HepG2 (cell line): ENCODE data around the gene SMIM44. TPM values are rescaled to one million over a fixed set of nuclear protein-coding genes. Genes with fewer than 3 reads are reported as not detected.

Experiments
- ATAC-seq: fragments of 200-7000 bp; cut with Tn5 transposase; 3 replicates; pipeline ENCODE4 v1.9.1; 2020; ENCODE audit warnings: mild to moderate bottlenecking, moderate library complexity
- BruUV-seq: library from RNA; stranded (reverse); fragments of 400-500 nt; replicated peaks from 2 replicates; lab custom pipeline; 2021; lab: Mats Ljungman, UMichigan
- CTCF ChIA-PET: fragments of 300-600 bp; formaldehyde crosslinking; extraction: SDS; loops from one replicate; lab custom pipeline; 2021; ENCODE audit warnings: low total read pairs, inconsistent platforms, low intra/inter-chr PET ratio; lab: Yijun Ruan, JAX
- POLR2A ChIA-PET: fragments of 350-600 bp; sonication (Branson Sonifier 250); formaldehyde crosslinking; loops from one replicate; lab custom pipeline; 2020; ENCODE audit warnings: antibody characterized with exemption, inconsistent platforms; lab: Yijun Ruan, JAX
- DNase-seq: peaks from one replicate; pipeline ENCODE4 v3.0.0-alpha.2; 2015; ENCODE audit warnings: low spot score
- FAIRE-seq: peaks from 3 replicates; lab custom pipeline; 2011; peaks lifted over from hg19 to GRCh38; lab: Jason Lieb, UNC
- H2AFZ ChIP-seq: one replicate; pipeline ENCODE4 v1.6.1; 2011; ENCODE audit warnings: low read length, inconsistent platforms
- H3K27ac ChIP-seq: fragments of 300-600 bp; 3 replicates; pipeline ENCODE4 v1.8.0; 2011; ENCODE audit warnings: mixed run types, mild to moderate bottlenecking, mixed read lengths, low read length, inconsistent platforms; ENCODE audit not compliant: insufficient read depth; ENCODE audit errors: extremely low read length
- H3K27me3 ChIP-seq, 2 experiments: fragments of 200-600 bp in 1 of 2; 2 replicates in 1 of 2; 3 replicates in 1 of 2; pipeline versions ENCODE4 v1.6.0 to v1.8.0; 2011; ENCODE audit warnings: low read length in 2 of 2, mild to moderate bottlenecking in 2 of 2, moderate library complexity in 2 of 2, inconsistent platforms in 1 of 2; ENCODE audit not compliant: insufficient read depth in 2 of 2, control insufficient read depth in 1 of 2
- H3K36me3 ChIP-seq, 2 experiments: fragments of 200-600 bp in 1 of 2; replicated peaks in 1 of 2; 2 replicates in 1 of 2; 3 replicates in 1 of 2; pipeline versions ENCODE4 v1.5.1 to v1.8.0; 2011; ENCODE audit warnings: low read length in 2 of 2, inconsistent platforms in 1 of 2; ENCODE audit not compliant: insufficient read depth in 2 of 2, control insufficient read depth in 1 of 2
- H3K4me1 ChIP-seq: 2 replicates; pipeline ENCODE4 v1.5.1; 2012; ENCODE audit warnings: low read length, inconsistent platforms; ENCODE audit not compliant: insufficient read depth
- H3K4me2 ChIP-seq: 2 replicates; pipeline ENCODE4 v1.6.0; 2011; ENCODE audit warnings: low read depth, low read length, inconsistent platforms
- H3K4me3 ChIP-seq, 3 experiments: fragments of 200-600 bp in 1 of 3; sonication (generic), shearing (Covaris generic) in 1 of 3; replicated peaks in 1 of 3; 2 replicates each; pipeline ENCODE4 v1.5.1; 2011 to 2016; ENCODE audit warnings: low read length in 3 of 3, inconsistent platforms in 2 of 3, low read depth in 2 of 3, mild to moderate bottlenecking in 2 of 3, control low read depth in 1 of 3, mixed read lengths in 1 of 3; ENCODE audit not compliant: insufficient read depth in 1 of 3
- H3K79me2 ChIP-seq: one replicate; pipeline ENCODE4 v1.6.1; 2011; ENCODE audit warnings: low read length, inconsistent platforms; ENCODE audit not compliant: insufficient read depth
- H3K9ac ChIP-seq: 2 replicates; pipeline ENCODE4 v1.6.0; 2011; ENCODE audit warnings: mild to moderate bottlenecking, low read depth, low read length, inconsistent platforms; ENCODE audit not compliant: insufficient read depth
- H3K9me3 ChIP-seq: 2 replicates; pipeline ENCODE4 v1.5.1; 2012; ENCODE audit warnings: mild to moderate bottlenecking, low read length
- H4K20me1 ChIP-seq: 2 replicates; pipeline ENCODE4 v1.6.0; 2011; ENCODE audit warnings: inconsistent platforms, mild to moderate bottlenecking, low read length, moderate library complexity; ENCODE audit not compliant: insufficient read depth
- AGO2 ChIP-seq: fragments of 200-400 bp; formaldehyde crosslinking; optimal IDR thresholded peaks from 2 replicates; pipeline ENCODE3; 2017; ENCODE audit warnings: mild to moderate bottlenecking, low read depth, low read length, moderate library complexity
- CEBPB ChIP-seq: IDR thresholded peaks from 2 replicates; pipeline ENCODE4 v1.6.1; 2011; ENCODE audit warnings: low read depth, low read length, improper control_type of control experiment, borderline replicate concordance
- CEBPG ChIP-seq: IDR thresholded peaks from 2 replicates; pipeline ENCODE4 v1.6.1; 2016
- GATAD2A ChIP-seq: IDR thresholded peaks from 2 replicates; pipeline ENCODE4 v1.6.1; 2016
- GFI1 ChIP-seq: sonication (generic); formaldehyde crosslinking; IDR thresholded peaks from 2 replicates; pipeline ENCODE4 v1.5.0; 2020; ENCODE audit warnings: missing genetic modification reagents, mild to moderate bottlenecking, borderline replicate concordance
- KDM2A ChIP-seq: sonication (generic); formaldehyde crosslinking; IDR thresholded peaks from 2 replicates; pipeline ENCODE4 v1.4.0; 2020; ENCODE audit warnings: low read depth, missing genetic modification reagents, borderline replicate concordance
- SP140L ChIP-seq: sonication (generic); formaldehyde crosslinking; IDR thresholded peaks from 2 replicates; pipeline ENCODE4 v1.4.0; 2020; ENCODE audit warnings: missing genetic modification reagents, borderline replicate concordance
- ZNF121 ChIP-seq: sonication (generic); formaldehyde crosslinking; IDR thresholded peaks from 2 replicates; pipeline ENCODE4 v1.5.0; 2020; ENCODE audit warnings: mild to moderate bottlenecking, missing genetic modification reagents
- ZNF296 ChIP-seq: sonication (generic); formaldehyde crosslinking; conservative IDR thresholded peaks from 2 replicates; pipeline ENCODE4 v1.5.0; 2020; ENCODE audit warnings: mild to moderate bottlenecking, missing genetic modification reagents
- WGBS: methylation state at CpG from one replicate; pipeline ENCODE4 v1.1.6; 2017; ENCODE audit warnings: low lambda C conversion rate; 5-methylcytosine and 5-hydroxymethylcytosine counted together
- in situ Hi-C: cut with HindIII; loops from 2 replicates; pipeline ENCODE4 v1.10.0; 2017; ENCODE audit warnings: low pct_unique_long_range_greater_than_20kb; ENCODE audit not compliant: extremely low pct_ligation_motif_present
- intact Hi-C: fragments of 100-400 bp; cut with micrococcal nuclease; formaldehyde crosslinking; loops from one replicate; pipeline ENCODE4 v1.10.0; 2022; ENCODE audit not compliant: unreplicated experiment
- polyA plus RNA-seq, 8 experiments: library from polyadenylated mRNA; depleted of rRNA in 3 of 8; stranded (reverse) in 7 of 8; unstranded in 1 of 8; fragments of >200 nt; fragmentation: Illumina TruSeq in 4 of 8; extraction: Trizol in 4 of 8; gene quantifications; 2 replicates each; pipeline versions ENCODE4 v1.2.1 to v1.2.3, GENCODE V29; 2011 to 2016; ENCODE audit warnings: low read depth in 4 of 8, missing spikeins in 1 of 8, mixed read lengths in 1 of 8; ENCODE audit not compliant: insufficient read depth in 1 of 8
- total RNA-seq, 5 experiments: library from RNA; depleted of rRNA; stranded (reverse); fragments of >200 nt; fragmentation: Illumina TruSeq; extraction: Trizol; gene quantifications; 2 replicates each; pipeline ENCODE4 v1.2.3, GENCODE V29; 2016; ENCODE audit warnings: low read depth in 1 of 5
- TF ChIP-seq, protein P1 (sequence below): sonication (generic); formaldehyde crosslinking; IDR thresholded peaks from 2 replicates; pipeline ENCODE4 v1.5.1; 2020; ENCODE audit warnings: mild to moderate bottlenecking, missing genetic modification reagents, moderate library complexity
- TF ChIP-seq, protein P2 (sequence below): sonication (generic); formaldehyde crosslinking; IDR thresholded peaks from 2 replicates; pipeline ENCODE4 v1.9.0; 2022; ENCODE audit warnings: missing genetic modification reagents, mild to moderate bottlenecking, borderline replicate concordance

Gene SMIM44
- total and polyA plus RNA-seq, 2 of the 13 experiments (the other 11 are each of a cell fraction or from before 2014, with no cell fraction given): not detected

DNA sequence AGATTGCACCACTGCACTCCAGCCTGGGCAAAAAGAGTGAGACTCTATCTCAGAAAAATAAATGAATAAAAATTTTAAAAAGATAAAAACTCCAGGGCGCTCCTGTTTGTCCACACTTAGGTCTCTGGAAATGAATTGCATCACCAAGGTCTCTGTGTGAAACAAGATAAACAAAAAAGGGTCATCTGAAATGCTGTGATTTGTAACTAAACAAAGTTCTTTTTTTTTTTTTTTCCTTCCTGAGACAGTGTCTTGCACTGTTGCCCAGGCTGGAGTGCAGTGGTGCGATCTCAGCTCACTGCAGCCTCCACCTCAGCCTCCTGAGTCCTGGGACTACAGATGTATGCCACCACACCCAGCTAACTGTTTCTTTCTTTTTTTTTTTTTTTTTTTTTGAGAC is 34.4 kb upstream of the SMIM44 start:
- ChIA-PET CTCF (no interaction called here), POLR2A (no interaction called here)
- FAIRE-seq: no peak
- no peak for DNase-seq
- Histone ChIP-seq H3K27me3 (no peaks in the 10 kb centered on the region), H3K27ac (no peak overlapping the region), H3K4me3 (no peak overlapping the region), H3K9ac (no peak overlapping the region), H3K4me1 (peaks cover 15% of the 10 kb centered on the region), H4K20me1 (peaks cover 34% of the 10 kb centered on the region; the same call in 1 of the 2 replicates), H3K4me2 (no peak overlapping the region), H3K9me3 (no peaks in the 10 kb centered on the region), H3K79me2 (peaks cover 51% of the 10 kb centered on the region), H2AFZ (no peak overlapping the region), H3K36me3 (peaks cover 10 to 29% of the 10 kb centered on the region in 2 experiments; a peak in 4 of 5 replicates)
- ATAC-seq: no peak
- no TSS peak for BruUV-seq
- WGBS: 88% methylated on average over 2 of the region's 2 CpGs
- TF ChIP-seq GATAD2A (CRISPR knock-in tag): 0 out of 2 replicates have a peak, but pooled peaks have one; percentile 21
- TF ChIP-seq CEBPG (CRISPR knock-in tag): peak; percentile 34
- TF ChIP-seq ZNF296 (CRISPR knock-in tag): no peak
- peak; percentile 88 for TF ChIP-seq GFI1 (CRISPR knock-in tag)
- no peak for TF ChIP-seq SP140L (CRISPR knock-in tag)
- peak; percentile 95 for TF ChIP-seq ZNF121 (CRISPR knock-in tag)
- peak; percentile 57; the same call in 1 of the 2 replicates for TF ChIP-seq CEBPB
- in situ Hi-C loops (no loop called here), intact Hi-C loops (no loop called here)

DNA sequence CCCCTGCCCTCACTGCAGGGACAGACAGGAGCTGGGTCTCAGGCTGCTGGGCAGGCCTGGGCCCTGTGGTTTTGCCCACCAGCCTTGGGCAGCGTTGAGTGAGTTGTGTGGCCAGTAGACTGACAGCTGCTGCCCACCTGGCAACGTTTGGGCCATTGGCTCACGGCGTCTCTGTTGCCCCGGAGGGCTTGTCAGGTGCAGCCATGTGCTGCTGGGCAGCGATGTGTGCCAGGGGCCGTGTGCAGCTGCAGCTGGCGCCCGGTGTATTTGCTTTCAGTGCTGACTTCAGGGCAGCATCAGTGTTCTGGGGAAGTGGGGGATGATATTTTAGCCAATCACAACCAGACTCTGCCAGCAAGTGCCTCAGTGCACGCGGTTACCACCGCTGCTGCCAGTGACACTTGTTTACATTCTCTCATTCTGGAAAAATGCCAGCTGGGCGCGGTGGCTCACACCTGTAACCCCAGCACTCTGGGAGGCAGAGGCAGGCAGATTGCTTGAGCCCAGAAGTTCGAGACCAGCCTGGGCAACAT is 33.5 kb upstream of the SMIM44 start:
- H3K4me1 ChIP-seq: peaks cover 15% of the 10 kb centered on the region
- no peaks in the 10 kb centered on the region for H3K27me3 ChIP-seq
- no peak overlapping the region for H3K9ac ChIP-seq
- H3K9me3 ChIP-seq: no peaks in the 10 kb centered on the region
- DNase-seq (no peak), ATAC-seq (no peak), FAIRE-seq (no peak)
- intact Hi-C loops (no loop called here), in situ Hi-C loops (no loop called here)
- H3K27ac ChIP-seq: no peak overlapping the region
- peaks cover 7 to 26% of the 10 kb centered on the region in 2 experiments; a peak in 4 of 5 replicates for H3K36me3 ChIP-seq
- no peak overlapping the region for H2AFZ ChIP-seq
- WGBS: 88% methylated on average over 9 of the region's 15 CpGs
- peaks cover 34% of the 10 kb centered on the region; the same call in 1 of the 2 replicates for H4K20me1 ChIP-seq
- H3K4me2 ChIP-seq: no peak overlapping the region
- no TSS peak for BruUV-seq
- H3K4me3 ChIP-seq: no peak overlapping the region
- ChIA-PET CTCF (no interaction called here), POLR2A (no interaction called here)
- H3K79me2 ChIP-seq: peaks cover 58% of the 10 kb centered on the region
- TF ChIP-seq KDM2A (CRISPR knock-in tag) (no peak), AGO2 (peak; percentile 67)
- TF ChIP-seq, protein P1, sequence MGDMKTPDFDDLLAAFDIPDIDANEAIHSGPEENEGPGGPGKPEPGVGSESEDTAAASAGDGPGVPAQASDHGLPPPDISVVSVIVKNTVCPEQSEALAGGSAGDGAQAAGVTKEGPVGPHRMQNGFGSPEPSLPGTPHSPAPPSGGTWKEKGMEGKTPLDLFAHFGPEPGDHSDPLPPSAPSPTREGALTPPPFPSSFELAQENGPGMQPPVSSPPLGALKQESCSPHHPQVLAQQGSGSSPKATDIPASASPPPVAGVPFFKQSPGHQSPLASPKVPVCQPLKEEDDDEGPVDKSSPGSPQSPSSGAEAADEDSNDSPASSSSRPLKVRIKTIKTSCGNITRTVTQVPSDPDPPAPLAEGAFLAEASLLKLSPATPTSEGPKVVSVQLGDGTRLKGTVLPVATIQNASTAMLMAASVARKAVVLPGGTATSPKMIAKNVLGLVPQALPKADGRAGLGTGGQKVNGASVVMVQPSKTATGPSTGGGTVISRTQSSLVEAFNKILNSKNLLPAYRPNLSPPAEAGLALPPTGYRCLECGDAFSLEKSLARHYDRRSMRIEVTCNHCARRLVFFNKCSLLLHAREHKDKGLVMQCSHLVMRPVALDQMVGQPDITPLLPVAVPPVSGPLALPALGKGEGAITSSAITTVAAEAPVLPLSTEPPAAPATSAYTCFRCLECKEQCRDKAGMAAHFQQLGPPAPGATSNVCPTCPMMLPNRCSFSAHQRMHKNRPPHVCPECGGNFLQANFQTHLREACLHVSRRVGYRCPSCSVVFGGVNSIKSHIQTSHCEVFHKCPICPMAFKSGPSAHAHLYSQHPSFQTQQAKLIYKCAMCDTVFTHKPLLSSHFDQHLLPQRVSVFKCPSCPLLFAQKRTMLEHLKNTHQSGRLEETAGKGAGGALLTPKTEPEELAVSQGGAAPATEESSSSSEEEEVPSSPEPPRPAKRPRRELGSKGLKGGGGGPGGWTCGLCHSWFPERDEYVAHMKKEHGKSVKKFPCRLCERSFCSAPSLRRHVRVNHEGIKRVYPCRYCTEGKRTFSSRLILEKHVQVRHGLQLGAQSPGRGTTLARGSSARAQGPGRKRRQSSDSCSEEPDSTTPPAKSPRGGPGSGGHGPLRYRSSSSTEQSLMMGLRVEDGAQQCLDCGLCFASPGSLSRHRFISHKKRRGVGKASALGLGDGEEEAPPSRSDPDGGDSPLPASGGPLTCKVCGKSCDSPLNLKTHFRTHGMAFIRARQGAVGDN: peak; percentile 20; the same call in 1 of the 2 replicates
- TF ChIP-seq, protein P2, sequence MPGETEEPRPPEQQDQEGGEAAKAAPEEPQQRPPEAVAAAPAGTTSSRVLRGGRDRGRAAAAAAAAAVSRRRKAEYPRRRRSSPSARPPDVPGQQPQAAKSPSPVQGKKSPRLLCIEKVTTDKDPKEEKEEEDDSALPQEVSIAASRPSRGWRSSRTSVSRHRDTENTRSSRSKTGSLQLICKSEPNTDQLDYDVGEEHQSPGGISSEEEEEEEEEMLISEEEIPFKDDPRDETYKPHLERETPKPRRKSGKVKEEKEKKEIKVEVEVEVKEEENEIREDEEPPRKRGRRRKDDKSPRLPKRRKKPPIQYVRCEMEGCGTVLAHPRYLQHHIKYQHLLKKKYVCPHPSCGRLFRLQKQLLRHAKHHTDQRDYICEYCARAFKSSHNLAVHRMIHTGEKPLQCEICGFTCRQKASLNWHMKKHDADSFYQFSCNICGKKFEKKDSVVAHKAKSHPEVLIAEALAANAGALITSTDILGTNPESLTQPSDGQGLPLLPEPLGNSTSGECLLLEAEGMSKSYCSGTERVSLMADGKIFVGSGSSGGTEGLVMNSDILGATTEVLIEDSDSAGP (CRISPR knock-in tag): 0 out of 2 replicates have a peak, but pooled peaks have one; percentile 19
